SK-N-SH (cell line): ENCODE measurements around the gene SREBF2.

ENCODE experiments used
- CHD2 ChIP-seq: fragments of 150-350 bp; IDR thresholded peaks from 2 replicates; pipeline ENCODE4 v1.6.1; 2018; ENCODE audit warnings: low read length; ENCODE audit not compliant: partially characterized antibody
- CTCF ChIP-seq: fragments of 200-600 bp; sonication (generic); IDR thresholded peaks from 2 replicates; pipeline ENCODE4 v1.6.1; 2017; ENCODE audit warnings: antibody characterized with exemption, mild to moderate bottlenecking, moderate library complexity
- EP300 ChIP-seq, 2 experiments: IDR thresholded peaks; 2 replicates each; pipeline versions ENCODE4 v1.4.0 to v1.6.1; 2012; ENCODE audit warnings: borderline replicate concordance in 1 of 2, low read depth in 1 of 2, low read length in 1 of 2
- MAX ChIP-seq: IDR thresholded peaks from 2 replicates; pipeline ENCODE4 v1.4.0; 2012; ENCODE audit warnings: low read depth
- NFIC ChIP-seq: IDR thresholded peaks from 2 replicates; pipeline ENCODE4 v1.4.0; 2012; ENCODE audit warnings: borderline replicate concordance
- RFX5 ChIP-seq: IDR thresholded peaks from 2 replicates; pipeline ENCODE4 v1.6.1; 2012; ENCODE audit warnings: mild to moderate bottlenecking, improper control_type of control experiment, low read length
- SMC3 ChIP-seq: IDR thresholded peaks from 2 replicates; pipeline ENCODE4 v1.6.1; 2012; ENCODE audit warnings: low read depth, low read length, improper control_type of control experiment

- TF ChIP-seq CTCF = no peak
- TF ChIP-seq NFIC = no peak
- TF ChIP-seq SMC3 = no peak
- TF ChIP-seq EP300 (IDR thresholded peaks at IDR 0.05; ENCODE audit: borderline replicate concordance in 1 of 2, low read depth in 1 of 2, low read length in 1 of 2) = no peak
- no peak for TF ChIP-seq MAX
- TF ChIP-seq RFX5 = no peak
- TF ChIP-seq CHD2 = no peak
These were observed 14.9 kb upstream of the SREBF2 start for GRCh38 chr22:41818011-41818410.
